NCI-H446 (cell line): Measurements from ENCODE around the gene DUS3L.

Experiments used
- DNase-seq, 2 experiments: peaks; one replicate each; lab custom pipeline; 2025; lab: John Stamatoyannopoulos, UW

Gene DUS3L, protein sequence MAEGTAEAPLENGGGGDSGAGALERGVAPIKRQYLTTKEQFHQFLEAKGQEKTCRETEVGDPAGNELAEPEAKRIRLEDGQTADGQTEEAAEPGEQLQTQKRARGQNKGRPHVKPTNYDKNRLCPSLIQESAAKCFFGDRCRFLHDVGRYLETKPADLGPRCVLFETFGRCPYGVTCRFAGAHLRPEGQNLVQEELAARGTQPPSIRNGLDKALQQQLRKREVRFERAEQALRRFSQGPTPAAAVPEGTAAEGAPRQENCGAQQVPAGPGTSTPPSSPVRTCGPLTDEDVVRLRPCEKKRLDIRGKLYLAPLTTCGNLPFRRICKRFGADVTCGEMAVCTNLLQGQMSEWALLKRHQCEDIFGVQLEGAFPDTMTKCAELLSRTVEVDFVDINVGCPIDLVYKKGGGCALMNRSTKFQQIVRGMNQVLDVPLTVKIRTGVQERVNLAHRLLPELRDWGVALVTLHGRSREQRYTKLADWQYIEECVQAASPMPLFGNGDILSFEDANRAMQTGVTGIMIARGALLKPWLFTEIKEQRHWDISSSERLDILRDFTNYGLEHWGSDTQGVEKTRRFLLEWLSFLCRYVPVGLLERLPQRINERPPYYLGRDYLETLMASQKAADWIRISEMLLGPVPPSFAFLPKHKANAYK

DNA sequence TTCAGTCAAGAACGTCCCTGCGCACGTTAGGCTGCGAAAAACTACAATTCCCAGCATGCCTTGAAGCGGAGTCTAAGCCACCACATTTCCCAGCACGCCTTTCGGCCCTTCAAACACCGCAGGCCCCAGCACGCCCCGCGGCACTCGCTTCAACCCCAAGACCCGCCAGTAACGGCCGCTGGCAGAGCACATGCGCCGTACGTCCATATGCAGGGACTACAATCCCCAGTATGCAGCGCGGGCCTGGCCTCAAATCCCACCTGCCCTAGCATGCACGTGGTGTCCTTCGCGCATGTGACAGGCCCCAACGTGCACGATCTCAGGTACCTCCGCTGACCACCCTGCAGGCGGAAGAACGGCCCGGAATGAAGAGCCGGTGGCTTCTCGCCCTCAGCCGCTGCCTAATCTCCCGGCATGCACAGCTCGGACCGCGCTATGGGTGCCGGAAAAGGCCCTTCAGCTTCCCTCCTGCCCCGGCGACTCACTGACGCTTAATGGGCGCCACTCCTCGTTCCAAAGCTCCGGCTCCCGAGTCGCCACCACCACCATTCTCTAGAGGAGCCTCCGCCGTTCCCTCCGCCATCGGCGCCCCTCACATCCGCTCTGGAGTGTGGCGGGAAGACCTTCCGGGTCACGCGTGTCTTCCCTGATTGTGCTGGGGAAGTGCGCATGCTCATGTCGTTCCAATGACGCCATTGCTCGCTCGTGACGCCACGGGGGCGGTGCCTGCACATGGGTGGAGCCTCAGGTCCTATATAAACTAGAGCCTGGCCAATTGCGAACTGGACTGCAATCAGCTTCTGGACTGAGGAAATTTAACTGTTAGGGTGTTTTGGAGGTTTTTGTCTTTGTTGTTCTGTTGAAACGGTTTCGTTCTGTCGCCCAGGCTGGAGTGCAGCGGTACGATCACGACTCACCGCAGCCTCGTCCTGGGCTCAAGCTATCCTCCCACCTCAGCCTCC, at the start of gene DUS3L:
DUS3L (minus strand) TSS at position 605 of the 962 bp plus-strand sequence; CDS start at position 583, 22 bp downstream.
- DNase-seq, result peak; percentile 97 to 99

DNA sequence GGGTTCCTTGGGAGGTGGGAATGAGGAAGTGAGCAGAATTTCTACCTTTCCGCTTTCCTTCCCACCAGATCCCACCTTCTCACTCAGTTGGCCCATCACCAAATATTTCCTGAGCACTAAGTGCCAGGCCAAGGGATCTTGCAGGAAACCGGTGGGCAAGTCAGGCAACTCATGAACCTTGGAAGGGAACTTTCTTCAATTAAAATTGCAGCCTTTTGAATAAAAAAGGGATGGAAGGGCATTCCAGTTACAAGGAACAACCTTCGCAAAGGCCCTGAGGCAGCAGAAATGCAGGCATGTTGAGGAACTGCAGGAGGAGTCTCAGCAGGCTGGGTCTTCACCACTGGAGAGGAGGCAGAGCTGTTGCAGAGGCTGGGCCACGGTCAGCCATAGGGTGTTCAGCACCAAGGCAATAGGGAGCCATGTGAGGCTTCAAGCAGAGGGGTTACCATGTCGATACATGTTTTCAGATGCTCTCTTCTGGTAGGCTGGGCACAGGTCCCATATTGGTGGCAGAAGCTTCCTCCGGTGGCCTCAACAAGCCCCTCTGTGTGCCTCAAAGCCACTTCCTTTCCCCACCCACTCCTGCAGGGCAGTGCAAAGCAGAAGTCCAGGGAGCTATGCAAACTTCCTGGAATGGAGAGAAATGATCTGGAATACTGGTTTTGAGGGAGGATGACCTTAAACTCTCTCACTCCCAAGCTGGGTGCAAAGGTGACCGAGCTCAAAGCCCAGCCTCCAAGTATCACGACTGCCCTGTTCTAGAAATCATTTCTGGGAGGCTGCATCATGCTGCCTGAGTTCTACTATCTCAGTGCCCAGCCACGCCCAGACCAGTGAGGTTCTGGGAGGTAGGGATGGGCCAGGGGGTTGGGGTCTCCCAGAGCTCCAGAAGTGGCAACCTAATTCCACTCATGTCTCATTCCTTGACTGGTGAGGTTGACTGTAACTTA, 48.4 kb upstream of the DUS3L start, which contains the start of gene FUT6:
FUT6 (minus strand) TSS at position 638 of the 953 bp plus-strand sequence. CDS start 7,135 bp downstream, outside the sequence.
- DNase-seq, result no peak

DNA sequence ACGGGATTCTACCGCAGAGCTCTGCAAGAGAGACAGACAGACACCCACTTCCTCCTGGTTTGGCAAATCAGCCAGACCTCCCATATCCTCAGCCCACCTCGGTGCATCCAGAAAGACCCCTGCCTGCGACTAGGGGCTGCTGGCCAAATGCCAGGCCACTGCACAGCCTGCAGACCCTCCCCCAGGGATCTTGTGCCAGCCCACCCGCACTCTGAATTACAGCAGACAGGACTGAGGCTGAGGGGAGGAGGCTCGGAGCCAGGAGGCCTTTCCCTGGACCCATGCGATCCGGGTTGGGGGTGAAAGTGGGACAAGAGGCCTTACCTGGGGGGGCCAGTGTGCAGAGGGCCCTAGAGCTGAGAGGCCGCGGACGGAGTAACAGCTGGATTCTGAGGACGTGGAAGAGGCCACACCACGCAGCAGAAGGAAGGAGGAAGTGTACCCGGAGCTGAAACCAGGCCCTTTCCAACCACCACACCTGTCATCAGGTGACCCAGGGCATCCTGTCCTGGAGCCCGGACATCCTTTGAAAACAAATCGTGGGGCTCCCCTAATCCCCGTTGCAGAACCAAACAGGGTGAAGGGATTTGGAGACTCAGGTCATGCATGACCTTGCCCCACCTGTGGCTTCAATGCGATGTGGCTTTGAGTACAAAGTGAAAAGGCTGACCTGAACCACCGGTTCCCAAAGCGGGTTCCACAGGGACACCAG, 47.5 kb upstream of the DUS3L start:
- no peak for DNase-seq

DNA sequence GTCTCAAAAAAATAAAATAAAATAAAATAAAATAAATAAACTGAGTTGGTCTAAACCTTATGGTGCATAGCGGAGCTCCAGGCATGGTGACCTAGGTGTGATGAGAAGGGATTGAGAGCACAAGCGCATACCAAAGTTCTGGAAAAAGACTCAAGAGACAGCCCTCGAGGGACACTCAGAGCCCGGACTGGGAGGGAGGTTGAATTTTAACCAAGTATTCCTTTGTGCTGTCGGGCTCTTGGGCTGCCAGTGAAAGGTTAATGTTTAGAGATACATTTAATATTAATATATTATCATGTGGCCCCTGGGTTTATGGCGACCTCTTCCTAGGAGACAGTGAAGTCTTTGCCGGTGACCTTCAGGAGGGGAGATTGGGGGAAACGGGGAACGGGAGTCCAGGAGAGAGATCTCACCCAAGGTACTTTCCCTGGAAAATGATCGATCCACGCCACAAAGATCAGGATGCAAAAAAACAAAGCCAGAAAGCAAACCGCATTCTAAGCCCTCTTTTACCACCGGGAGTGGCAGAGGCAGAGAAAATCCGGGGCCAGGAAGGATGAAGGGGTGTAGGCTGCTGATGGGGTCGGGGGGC, 46.9 kb upstream of the DUS3L start:
- no peak for DNase-seq

DNA sequence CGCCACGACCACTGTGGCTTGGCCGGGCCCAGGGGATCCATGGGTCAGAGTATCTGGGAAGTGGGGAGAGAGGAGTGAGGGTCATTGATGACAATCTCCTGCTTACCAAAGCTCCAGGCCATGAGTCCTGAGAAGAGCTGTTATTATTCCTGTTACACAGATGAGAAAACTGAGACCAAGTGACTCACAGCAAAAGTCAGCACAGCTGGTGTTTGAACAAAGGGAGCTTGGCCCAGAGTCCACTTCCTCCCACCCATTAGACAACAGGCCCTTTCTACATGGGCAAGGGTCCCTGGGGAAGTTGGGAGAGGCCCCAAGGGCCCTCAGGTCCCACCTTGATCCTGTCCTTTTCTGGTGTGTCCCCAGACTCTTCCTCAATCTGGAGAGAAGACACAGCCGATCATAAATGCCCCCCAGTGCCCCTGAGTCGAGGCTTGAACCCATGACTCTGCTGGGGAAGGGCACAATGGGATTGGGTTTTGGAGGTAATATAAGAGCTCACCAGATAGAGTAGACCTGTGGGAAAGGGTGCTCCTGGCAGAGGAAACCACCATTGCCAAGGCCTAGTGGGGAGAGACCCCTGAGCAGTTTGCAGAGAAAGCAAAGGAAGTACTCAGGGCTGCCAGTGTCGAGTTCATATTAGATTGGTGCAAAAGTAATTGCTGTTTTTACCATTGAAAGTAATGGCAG, 41.7 kb upstream of the DUS3L start:
- no peak for DNase-seq

DNA sequence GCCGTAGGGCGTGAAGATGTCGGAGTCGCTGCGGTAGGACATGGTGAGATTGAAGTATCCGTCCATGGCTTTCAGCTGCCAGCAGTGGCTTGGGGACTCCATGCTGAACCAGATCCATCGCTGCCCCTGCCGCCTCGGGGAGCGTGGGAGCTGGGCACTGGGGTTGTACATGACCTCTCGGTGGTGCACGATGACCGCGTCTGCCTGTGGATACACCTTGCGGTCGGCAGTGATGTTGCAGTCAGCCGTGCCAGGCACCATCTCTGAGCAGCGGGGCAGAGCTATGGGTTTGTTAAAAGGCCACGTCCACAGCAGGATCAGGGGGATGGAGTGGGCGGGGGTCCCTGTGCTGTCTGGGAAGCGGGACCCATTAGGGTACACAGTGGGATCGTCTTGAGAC, 41.1 kb upstream of the DUS3L start:
- DNase-seq, result no peak

DNA sequence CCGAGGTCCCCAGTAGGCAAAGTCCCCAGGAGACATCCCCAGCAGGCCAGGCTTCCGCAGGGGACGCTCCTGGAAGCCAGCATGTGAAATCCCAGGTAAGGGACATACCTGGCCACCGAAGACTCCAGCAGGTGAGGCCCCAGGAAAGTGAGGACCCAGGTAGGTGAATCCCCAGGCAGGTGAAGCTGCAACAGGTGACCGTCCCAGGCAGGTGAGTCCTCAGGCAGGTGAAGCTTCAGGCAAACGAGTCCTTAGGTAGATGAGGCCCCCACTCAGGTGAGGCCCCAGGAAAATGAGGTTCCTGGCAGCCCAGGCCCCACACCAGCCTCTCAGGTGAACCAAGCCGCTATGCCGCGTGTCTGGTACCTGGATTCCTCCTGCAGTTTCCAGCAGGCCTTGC, 40.2 kb upstream of the DUS3L start:
- DNase-seq, result no peak

DNA sequence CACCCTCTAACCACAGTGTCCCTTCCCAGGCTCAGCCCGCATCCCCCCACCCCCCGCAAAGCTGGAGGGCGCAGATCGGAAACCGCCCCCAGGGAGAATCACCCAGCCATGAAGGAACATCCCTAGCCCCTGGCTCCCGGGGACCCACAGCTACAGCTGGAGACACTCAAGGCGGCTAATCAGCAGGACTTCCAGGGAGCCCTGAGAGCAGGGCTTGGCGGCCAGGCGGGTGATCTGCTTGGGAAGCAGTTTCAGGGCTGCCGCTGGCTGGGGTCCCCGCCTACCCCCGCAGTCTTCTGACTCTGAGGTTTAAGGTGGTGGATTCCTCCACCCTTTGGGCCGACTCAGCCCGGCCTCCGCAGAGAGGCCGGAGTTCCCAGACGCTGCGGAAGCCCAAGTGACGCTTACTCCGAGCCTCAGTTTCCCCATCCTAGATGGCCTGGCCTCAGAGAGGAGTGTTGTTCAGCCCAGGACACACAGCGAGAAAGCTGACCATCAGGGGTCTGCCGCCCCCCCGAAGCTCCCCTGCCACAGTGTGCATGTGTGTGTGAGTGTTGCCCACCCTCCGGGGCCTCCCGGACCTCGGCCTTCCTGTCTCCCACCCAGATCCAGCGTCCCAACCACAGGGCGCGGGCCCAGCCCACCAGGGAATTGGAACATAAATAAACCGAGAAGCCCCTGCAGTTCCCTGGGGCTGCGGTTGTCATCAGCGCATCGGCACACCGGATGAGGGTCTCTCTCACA, 38.8 kb upstream of the DUS3L start:
- no peak for DNase-seq

DNA sequence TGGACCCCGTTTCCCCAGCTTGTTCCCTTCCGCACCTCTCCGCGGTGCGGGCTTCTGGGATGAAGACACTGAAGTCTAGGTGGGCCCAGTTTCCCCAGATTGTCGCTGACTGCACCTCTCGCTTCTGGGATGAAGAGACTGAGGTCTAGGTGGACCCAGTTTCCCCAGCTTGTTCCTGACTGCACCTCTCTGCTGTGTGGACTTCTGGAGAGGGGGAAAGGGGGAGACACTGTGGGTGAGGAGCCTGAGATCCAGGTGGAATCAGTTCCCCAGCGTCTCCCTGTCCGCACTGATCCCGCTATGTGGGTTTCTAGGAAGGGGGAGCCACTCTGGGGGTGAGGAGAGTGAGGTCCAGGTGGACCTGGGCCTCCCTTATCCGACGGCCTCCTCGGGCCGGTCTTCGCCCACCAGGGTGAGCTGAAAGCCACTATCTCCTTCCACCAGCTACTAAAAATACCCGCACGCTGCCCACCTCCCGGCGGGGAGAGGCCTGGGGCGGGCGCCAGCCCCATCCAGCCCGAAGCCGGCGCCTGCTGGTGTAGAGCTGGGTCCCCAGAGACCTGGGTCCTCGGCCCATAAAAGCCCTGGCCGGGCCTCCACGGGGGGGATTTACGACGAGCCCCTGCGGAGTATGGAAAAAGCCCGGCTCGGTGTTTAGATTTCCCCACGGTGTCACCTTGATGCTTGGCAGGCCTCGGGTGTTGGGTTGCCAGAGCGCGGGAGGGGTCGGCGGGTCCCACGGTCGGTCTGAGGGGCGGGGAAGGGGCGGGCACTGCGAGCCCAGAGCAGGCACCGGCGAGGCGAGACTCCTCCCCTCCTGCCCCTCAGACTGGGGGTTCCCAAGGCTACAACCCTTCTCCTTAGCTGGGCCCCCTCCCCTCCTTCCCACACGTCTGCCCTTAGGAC, 38.0 kb upstream of the DUS3L start:
- peak in 1 of 2 experiments; percentile 52 for DNase-seq

DNA sequence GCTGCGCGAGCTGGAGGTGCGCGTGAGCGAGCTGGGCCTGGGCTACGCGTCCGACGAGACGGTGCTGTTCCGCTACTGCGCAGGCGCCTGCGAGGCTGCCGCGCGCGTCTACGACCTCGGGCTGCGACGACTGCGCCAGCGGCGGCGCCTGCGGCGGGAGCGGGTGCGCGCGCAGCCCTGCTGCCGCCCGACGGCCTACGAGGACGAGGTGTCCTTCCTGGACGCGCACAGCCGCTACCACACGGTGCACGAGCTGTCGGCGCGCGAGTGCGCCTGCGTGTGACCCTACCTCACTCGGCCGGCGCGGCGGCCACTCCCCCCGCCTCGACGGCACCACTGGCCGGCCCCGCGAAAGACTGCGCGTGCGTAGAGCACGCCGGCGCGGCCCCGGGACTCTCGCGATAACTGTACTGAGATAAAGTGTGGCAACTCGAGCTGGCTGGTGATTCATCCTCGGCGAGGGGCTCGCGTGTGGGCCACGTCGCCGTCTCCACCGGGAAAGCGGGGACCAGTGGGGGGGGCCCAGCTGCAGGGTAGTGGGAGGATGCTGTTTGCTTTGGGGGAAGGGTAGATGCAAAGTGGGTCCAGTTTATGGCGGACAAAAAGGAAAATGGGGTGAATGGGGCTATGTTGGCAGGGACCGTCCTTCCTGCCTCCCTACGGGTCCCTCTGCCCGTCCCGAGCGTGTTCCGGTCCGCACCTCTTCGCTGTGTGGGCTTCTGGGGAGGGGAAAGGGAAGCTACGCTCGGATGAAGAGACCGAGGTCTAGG, 37.1 kb upstream of the DUS3L start:
- peak; percentile 95 to 98 for DNase-seq

DNA sequence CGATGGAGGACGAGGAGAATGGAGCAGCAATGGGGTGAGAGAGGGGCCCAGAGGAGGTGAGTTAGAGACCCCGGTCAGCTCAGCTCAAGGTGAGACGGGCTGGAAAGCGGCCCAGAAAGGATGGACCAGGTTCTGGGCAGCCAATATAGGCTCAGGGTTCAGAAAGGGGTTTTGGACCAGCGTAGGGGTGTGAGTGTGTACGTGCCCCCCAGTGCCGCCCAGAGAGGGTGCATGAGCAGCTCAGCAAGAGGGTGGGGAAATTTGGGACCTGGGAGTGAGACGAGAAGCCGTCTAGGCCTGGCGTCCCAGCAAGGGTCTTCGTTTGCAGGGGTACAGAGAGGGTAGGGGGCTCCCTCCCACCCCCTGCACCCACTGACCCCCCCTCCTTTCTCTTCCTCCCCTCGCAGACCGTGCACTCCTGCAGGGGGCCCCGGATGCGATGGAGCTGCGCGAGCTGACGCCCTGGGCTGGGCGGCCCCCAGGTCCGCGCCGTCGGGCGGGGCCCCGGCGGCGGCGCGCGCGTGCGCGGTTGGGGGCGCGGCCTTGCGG, 36.5 kb upstream of the DUS3L start:
- no peak for DNase-seq

DNA sequence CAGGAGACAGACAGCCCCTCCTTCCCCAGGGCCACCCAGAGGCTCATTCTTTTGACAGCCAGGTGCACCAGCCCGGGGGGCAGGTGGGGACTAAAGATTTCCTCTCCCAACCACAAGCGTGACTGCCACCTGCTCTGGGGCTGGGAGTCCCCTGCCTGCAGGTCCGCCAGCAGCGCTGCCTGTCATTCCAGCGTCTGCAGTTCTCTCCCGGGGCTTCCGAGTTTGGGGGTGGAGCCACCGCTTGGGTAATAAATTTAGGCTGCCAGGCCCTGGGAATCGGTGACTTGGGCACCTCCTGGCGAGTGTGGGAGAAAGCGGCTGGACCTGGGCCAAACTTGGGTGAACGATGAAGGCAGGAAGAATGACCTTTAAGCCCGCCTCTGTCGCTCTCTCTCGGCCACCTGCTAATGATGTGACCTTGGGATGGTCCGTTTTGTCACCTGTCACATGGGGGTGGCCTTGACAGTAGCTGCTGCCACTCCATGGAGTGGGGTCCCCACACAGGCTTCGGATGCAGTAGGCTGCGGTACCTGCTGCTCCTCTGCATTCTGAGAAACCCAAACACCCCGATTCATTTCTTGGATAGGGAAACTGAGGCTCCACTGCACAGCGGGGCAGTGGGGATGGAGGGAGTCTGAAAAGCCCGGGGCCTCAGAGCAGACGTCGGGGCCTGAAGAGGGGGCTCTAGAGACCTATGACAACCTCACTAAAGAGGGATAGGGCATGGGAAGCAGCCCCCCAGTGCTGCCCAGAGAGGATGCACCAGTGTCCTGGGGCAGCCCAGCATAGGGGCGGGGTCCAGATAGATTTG, 35.8 kb upstream of the DUS3L start:
- no peak for DNase-seq

DNA sequence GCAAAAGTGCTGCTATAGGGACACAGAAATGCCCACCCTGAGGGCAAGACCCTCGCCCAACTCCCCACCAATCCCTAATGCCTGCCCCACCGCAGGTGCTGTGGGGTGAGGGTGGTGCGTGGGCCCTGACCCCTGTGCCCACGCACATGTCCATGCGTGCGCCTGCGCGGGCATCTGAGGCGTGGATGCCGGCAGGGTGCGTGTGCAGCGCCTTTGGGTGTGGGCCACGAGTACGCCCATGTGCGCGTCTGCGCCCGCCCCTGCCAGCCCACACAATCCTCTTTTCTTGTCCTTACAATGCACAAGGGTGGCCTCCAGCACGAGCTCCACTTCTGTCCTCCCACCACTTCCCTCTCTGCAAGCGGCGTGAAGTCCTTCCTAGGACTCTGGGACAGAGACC, 34.2 kb upstream of the DUS3L start:
- no peak for DNase-seq

DNA sequence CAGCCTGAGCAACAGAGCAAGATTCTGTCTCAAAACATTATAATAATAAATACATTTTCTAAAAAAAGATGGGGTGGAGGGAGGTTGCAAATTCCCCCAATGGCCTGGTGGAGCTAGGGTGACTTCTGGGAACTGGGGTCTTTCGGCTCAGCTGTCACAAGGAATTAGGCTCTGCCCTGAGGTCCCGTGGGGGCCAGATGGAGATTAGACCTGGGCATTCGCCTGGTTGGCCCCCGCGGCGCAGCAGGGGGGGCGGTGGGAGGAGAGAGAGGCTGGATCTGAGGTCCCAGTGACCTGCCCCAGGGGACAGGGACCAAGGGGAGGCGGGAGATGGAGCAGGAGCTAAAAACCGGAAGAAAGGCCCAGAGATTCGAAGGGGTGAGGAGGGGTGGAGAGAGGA, 33.8 kb upstream of the DUS3L start:
- no peak for DNase-seq

DNA sequence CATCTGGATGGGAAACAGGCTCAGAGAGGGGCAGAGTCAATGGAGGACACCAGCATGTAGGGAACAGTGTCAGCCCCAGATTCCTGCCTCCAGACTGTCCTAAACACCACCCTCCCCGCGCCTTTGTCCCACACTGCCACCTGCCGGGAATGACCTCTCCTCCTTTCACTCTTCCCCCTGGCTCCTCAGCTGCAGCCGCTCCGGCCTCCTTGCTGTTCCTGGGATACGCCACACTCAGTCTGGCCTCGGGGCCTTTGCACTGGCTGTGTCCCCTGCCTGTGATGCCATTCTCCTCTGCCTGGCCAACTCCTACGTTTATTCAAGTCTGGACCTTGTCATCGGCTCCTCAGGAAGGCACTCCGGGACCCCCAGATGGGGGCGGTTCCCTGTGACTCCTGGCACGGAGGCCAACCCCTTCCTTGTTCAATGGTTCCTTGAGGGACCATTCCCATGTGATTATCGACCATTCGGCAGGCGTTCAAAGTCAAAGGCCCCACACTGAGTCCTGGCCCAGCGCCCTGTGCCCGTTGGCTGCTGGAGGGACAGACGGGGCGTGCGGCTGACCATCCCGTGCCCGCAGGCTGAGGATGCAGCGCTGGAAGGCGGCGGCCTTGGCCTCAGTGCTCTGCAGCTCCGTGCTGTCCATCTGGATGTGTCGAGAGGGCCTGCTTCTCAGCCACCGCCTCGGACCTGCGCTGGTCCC, 32.8 kb upstream of the DUS3L start:
- no peak for DNase-seq
